ENCODE data around the gene MFSD11.
"Not testable (repeated sequence)": the region's sequence is repeated elsewhere in the genome, so short reads cannot be mapped to it uniquely, and the experiment has no call there.

MFSD11 gene

DNA sequence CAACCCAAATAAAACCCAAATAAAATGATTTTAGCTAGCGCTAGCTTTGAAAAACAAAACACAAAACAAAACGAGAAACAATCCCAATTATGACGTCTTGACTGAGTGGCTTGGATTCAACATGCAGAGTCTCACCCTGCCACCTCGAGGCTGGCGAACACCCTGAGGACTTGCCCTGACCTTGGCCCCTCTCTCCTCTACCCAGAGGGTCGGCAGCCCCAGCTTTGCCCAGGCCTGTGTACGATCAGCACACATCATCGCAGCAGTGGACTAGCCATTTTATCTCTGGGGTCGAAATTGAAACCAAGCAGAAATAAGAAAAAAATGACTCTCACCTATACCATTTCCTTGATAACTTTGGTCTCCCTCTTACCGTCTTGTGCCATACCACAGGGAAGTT lies 16.5 kb upstream of the MFSD11 start:
- H3K4me1 ChIP-seq (ENCODE audit: control insufficient read depth, low read depth, low read length): peaks cover 3% of the 10 kb centered on the region
- H3K36me3 ChIP-seq (ENCODE audit: control insufficient read depth, low read depth, low read length): peaks cover 58% of the 10 kb centered on the region
- H3K9me3 ChIP-seq (ENCODE audit: control insufficient read depth, low read depth, low read length): no peaks in the 10 kb centered on the region
- H3K9ac ChIP-seq (ENCODE audit: low read length): no peak overlapping the region
- H3K27ac ChIP-seq (ENCODE audit: low read length): no peak overlapping the region
- H3K4me3 ChIP-seq (ENCODE audit: low read length): no peak overlapping the region
- no peaks in the 10 kb centered on the region for H3K27me3 ChIP-seq (ENCODE audit: control insufficient read depth, insufficient read depth, low read length)

DNA sequence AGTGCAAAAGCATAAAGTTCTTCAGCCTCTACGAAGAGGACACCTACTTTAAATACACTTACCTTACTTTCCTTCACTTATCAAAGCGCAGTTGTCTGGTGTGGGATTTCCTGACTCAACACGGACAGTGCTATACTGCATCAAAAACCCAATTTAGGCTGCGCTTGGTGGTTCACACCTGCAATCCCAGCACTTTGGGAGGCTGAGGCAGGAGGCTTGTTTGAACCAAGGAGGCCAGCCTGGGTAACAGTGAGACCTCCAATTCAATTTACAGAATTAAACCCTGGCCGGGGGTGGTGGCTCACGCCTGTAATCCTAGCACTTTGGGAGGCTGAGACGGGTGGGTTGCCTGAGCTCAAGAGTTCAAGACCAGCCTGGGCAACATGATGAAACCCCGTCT lies 15.6 kb upstream of the MFSD11 start:
- no peak overlapping the region for H3K27ac ChIP-seq (ENCODE audit: low read length)
- no peaks in the 10 kb centered on the region for H3K27me3 ChIP-seq (ENCODE audit: control insufficient read depth, insufficient read depth, low read length)
- H3K9ac ChIP-seq (ENCODE audit: low read length): no peak overlapping the region
- no peak overlapping the region for H3K4me3 ChIP-seq (ENCODE audit: low read length)
- peaks cover 3% of the 10 kb centered on the region for H3K4me1 ChIP-seq (ENCODE audit: control insufficient read depth, low read depth, low read length)
- no peaks in the 10 kb centered on the region for H3K9me3 ChIP-seq (ENCODE audit: control insufficient read depth, low read depth, low read length)
- H3K36me3 ChIP-seq (ENCODE audit: control insufficient read depth, low read depth, low read length): peaks cover 56% of the 10 kb centered on the region

DNA sequence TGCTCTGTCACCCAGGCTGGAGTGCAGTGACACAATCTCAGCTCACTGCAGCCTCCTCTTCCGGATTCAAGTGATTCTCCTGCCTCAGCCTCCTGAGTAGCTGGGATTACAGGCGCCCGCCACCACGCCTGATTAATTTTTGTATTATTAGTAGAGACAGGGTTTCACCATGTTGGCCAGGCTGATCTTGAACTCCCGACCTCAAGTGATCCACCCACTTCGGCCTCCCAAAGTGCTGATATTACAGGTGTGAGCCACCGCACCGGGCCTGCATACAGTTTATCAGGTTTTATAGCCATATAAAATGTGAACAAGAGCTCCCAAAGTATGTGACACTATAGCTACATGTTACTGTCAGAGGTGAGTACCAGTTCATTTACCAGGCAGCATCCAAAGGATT lies 14.9 kb upstream of the MFSD11 start:
- H3K9ac ChIP-seq (ENCODE audit: low read length); H3K9me3 ChIP-seq (ENCODE audit: control insufficient read depth, low read depth, low read length); H3K4me1 ChIP-seq (ENCODE audit: control insufficient read depth, low read depth, low read length); H3K27me3 ChIP-seq (ENCODE audit: control insufficient read depth, insufficient read depth, low read length); H3K27ac ChIP-seq (ENCODE audit: low read length); H3K4me3 ChIP-seq (ENCODE audit: low read length): not testable (repeated sequence)
- H3K36me3 ChIP-seq (ENCODE audit: control insufficient read depth, low read depth, low read length): peaks cover 56% of the 10 kb centered on the region

DNA sequence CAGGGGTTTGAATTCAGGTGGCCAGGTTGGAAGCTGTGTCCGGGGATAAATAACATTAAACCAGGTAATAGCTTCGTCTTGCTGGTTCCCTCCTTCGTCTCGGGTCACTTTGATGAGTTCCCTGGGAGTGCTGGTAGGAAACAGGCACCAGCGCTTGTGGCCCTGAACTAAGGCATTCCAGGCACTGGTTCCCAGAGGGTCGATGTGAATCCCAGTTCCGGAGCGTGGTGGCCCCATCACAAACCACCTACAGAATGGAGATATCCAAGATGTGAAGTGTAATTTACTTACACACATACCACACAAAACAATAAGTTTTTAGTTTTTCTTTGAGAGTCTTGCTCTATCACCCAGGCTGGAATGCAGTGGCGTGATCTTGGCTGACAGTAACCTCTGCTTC lies 14.1 kb upstream of the MFSD11 start:
- Histone ChIP-seq H3K4me3 (ENCODE audit: low read length) (no peak overlapping the region), H3K27me3 (ENCODE audit: control insufficient read depth, insufficient read depth, low read length) (no peaks in the 10 kb centered on the region), H3K4me1 (ENCODE audit: control insufficient read depth, low read depth, low read length) (peaks cover 9% of the 10 kb centered on the region), H3K27ac (ENCODE audit: low read length) (no peak overlapping the region), H3K9me3 (ENCODE audit: control insufficient read depth, low read depth, low read length) (no peaks in the 10 kb centered on the region), H3K36me3 (ENCODE audit: control insufficient read depth, low read depth, low read length) (peaks cover 48% of the 10 kb centered on the region), H3K9ac (ENCODE audit: low read length) (no peak overlapping the region)

DNA sequence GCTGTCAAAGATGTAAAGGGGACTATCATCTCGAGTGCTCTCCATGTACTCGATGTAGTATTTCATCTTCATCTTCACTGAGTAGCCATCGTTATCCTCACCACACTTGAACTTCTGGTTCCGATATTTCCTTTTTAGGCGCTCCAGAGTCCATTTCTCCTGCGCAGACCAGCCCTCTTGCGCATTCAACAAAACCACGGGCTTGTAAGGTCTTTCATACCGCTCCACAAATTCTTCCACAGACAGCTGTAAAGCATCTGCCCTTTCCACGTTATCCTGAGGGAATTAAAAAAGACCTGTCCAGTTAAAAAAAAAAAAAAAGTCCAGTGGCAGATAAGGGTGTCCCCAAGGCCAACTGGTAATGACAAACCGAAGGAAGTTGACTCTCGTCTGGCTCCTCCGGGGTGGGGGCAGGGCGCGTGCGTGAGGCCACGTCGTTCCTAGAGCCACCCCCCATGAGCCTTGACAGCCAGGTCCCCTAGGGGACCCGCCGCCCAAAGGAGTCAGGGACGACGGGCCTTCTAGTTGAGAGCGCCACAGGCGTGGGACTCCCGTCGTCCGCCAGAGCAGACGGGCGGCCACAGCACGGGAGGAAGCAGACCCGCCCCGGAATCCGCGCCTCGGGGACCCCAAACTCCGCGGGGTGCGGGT lies 12.2 kb upstream of the MFSD11 start:
- Histone ChIP-seq H3K4me3 (ENCODE audit: low read length) (peak overlapping the region; percentile 88), H3K27ac (ENCODE audit: low read length) (no peak overlapping the region), H3K9ac (ENCODE audit: low read length) (peak overlapping the region; percentile 59), H3K27me3 (ENCODE audit: control insufficient read depth, insufficient read depth, low read length) (no peaks in the 10 kb centered on the region), H3K4me1 (ENCODE audit: control insufficient read depth, low read depth, low read length) (peaks cover 9% of the 10 kb centered on the region), H3K9me3 (ENCODE audit: control insufficient read depth, low read depth, low read length) (no peaks in the 10 kb centered on the region), H3K36me3 (ENCODE audit: control insufficient read depth, low read depth, low read length) (peaks cover 33% of the 10 kb centered on the region)

DNA sequence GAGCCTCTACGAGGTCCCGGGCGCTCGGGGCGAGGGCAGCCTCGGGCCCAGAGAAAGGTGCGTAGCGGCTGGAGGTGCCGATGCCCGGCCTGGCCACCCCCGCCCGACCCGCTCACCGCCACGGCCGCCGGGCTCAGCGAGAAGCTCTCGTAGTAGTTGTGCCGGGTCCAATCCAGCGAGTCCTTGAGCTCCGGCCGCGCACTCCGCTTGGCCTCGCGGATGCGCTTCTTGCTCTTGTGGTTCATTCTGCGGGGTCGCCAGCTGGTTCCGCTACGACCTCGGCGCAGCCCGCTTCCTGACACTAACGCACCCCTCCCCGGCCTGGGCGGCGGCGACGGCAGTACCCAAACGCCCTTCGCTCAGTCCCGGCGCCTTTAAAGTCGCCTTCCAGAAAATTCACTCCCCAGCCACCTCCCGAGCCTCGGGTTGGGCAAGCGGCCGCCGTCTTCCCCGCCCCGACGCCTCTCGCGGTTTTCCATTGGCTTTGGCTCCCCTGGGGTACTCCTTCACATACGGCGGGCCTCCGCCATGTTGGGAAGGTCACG lies 11.6 kb upstream of the MFSD11 start, which contains the start of gene JMJD6:
JMJD6 (minus strand) TSS at position 376 of the 545 bp plus-strand sequence; CDS start at position 245, 131 bp downstream.
- peak within 1 kb of the TSS; percentile 94 for H3K9ac ChIP-seq (ENCODE audit: low read length)
- no peaks in the 10 kb centered on the region for H3K27me3 ChIP-seq (ENCODE audit: control insufficient read depth, insufficient read depth, low read length)
- no peaks in the 10 kb centered on the region for H3K9me3 ChIP-seq (ENCODE audit: control insufficient read depth, low read depth, low read length)
- peaks cover 9% of the 10 kb centered on the region for H3K4me1 ChIP-seq (ENCODE audit: control insufficient read depth, low read depth, low read length)
- H3K36me3 ChIP-seq (ENCODE audit: control insufficient read depth, low read depth, low read length): peaks cover 28% of the 10 kb centered on the region
- peak within 1 kb of the TSS; percentile 88 for H3K4me3 ChIP-seq (ENCODE audit: low read length)
- H3K27ac ChIP-seq (ENCODE audit: low read length): peak within 1 kb of the TSS; percentile 90

DNA sequence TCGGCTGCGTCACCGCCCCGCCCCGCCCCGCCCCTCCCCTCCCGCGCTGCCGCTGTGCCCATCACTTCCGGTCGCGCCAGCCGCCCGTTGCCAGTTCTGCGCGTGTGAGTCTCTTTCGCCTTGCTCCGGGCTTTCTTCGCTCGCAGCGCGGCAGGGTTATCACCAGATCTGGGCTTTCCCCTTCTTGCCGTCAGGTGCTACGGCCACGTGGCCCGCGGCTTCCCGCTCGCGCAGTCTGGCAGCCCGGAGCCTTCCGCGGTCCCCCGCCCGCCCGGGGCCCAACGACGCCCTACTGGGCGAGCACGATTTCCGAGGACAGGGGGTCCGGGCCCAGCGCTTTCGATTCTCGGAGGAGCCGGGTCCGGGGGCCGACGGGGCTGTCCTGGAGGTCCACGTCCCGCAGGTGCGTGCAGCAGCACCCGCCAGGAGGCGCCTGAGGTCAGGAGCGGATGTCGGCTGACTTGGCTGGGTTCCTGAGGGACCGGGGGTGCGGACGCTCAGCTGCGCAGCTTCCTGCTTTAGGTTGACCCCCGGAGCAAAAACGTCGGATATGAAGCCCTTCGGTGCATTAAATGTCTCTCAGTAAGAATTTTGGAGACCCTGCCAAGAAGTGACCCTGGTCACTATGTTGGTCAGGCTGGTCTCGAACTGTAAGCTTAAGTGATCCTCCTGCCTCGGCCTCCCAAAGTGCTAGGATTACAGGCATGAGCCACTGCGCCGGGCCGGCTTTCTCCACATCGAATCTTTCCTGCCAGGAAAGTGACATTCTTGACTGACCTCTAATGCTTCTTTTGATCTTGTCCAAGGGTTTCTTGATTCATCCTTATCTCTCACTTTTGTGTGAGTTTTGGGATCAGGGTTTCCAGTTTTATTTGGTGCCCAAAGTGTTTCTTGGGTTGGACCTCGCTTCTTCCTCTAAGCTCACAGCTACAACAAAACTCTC lies 10.9 kb upstream of the MFSD11 start, which contains the start of gene METTL23:
METTL23 (plus strand) TSS at position 64 of the 943 bp plus-strand sequence. CDS start 2,872 bp downstream, outside the sequence.
- H3K27ac ChIP-seq (ENCODE audit: low read length): peak within 1 kb of the TSS; percentile 90
- peaks cover 27% of the 10 kb centered on the region for H3K36me3 ChIP-seq (ENCODE audit: control insufficient read depth, low read depth, low read length)
- peaks cover 9% of the 10 kb centered on the region for H3K4me1 ChIP-seq (ENCODE audit: control insufficient read depth, low read depth, low read length)
- peak within 1 kb of the TSS; percentile 88 for H3K4me3 ChIP-seq (ENCODE audit: low read length)
- no peaks in the 10 kb centered on the region for H3K27me3 ChIP-seq (ENCODE audit: control insufficient read depth, insufficient read depth, low read length)
- H3K9me3 ChIP-seq (ENCODE audit: control insufficient read depth, low read depth, low read length): no peaks in the 10 kb centered on the region
- peak within 1 kb of the TSS; percentile 94 for H3K9ac ChIP-seq (ENCODE audit: low read length)

DNA sequence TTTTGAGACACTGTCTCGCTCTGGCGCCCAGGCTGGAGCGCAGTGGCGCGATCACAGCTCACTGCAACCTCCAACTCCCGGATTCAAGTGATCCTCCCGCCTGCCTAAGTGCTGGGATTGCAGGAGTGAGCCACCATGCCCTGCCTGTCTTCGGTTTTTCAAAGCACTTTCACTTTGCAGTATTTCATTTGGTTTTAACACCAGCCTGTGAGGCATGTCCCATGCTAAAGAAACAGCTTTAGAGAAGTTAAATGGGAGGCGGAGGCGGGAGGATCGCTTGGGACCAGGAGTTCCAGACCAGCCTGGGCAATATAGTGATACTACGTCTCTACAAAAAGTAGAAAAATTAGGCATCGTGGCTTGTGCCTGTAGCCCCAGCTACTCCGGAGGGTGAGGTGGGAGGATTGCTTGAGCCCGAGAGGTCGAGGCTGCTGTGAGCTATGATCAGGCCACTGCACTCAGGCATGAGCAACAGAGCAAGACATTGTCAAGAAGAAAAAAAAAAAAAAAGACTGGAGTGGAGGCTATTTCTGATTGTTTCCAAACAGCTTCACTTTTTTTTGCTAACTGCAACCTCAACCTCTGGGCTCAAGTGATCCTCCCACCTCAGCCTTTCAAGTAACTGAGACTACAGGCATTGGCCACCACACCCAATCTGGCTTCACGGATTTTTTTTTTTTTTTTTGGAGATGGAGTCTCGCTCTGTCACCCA lies 10.0 kb upstream of the MFSD11 start:
- Histone ChIP-seq H3K4me1 (ENCODE audit: control insufficient read depth, low read depth, low read length) (peaks cover 9% of the 10 kb centered on the region), H3K36me3 (ENCODE audit: control insufficient read depth, low read depth, low read length) (peaks cover 29% of the 10 kb centered on the region), H3K27ac (ENCODE audit: low read length) (peak overlapping the region; percentile 90), H3K9ac (ENCODE audit: low read length) (peak overlapping the region; percentile 94), H3K27me3 (ENCODE audit: control insufficient read depth, insufficient read depth, low read length) (no peaks in the 10 kb centered on the region), H3K4me3 (ENCODE audit: low read length) (peak overlapping the region; percentile 88), H3K9me3 (ENCODE audit: control insufficient read depth, low read depth, low read length) (no peaks in the 10 kb centered on the region)

DNA sequence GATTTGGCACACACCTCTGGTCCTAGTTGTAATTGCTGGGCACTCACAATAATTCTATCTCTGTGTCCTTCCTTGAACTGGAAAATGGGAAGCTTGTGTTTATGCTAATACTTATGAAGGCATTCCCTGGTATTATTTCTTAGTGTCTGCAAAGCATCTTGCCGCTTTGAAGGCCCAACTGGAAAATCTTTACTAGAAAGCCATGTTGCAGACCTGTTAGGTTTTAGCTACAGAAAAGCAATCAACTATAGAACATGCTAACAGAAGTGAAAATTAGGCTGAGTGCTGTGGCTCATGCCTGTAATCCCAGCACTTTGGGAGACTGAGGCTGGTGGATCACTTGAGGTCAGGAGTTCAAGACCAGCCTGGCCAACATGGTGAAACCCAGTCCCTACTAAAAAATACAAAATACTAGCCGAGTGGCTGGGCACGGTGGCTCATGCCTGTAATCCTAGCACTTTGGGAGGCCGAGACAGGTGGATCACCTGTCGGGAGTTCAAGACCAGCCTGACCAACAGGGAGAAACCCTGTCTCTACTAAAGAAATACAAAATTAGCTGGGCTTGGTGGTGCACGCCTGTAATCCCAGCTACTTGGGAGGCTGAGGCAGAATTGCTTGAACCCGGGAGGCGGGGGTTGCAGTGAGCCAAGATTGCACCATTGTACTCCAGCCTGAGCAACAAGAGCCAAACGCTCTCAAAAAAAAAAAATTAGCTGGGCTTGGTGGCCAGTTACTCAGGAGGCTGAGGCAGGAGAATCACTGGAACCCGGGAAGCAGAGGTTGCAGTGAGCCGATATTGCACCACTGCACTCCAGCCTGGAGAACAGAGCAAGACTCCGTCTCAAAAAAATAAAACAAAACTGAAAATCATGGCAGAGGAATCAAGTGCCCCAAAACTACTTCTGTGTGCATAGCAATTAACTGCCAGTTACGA lies 5.9 kb upstream of the MFSD11 start:
- not testable (repeated sequence) for H3K9ac ChIP-seq (ENCODE audit: low read length); H3K27ac ChIP-seq (ENCODE audit: low read length); H3K27me3 ChIP-seq (ENCODE audit: control insufficient read depth, insufficient read depth, low read length); H3K4me3 ChIP-seq (ENCODE audit: low read length); H3K9me3 ChIP-seq (ENCODE audit: control insufficient read depth, low read depth, low read length)
- Histone ChIP-seq H3K4me1 (ENCODE audit: control insufficient read depth, low read depth, low read length) (peaks cover 18% of the 10 kb centered on the region), H3K36me3 (ENCODE audit: control insufficient read depth, low read depth, low read length) (peaks cover 49% of the 10 kb centered on the region)

DNA sequence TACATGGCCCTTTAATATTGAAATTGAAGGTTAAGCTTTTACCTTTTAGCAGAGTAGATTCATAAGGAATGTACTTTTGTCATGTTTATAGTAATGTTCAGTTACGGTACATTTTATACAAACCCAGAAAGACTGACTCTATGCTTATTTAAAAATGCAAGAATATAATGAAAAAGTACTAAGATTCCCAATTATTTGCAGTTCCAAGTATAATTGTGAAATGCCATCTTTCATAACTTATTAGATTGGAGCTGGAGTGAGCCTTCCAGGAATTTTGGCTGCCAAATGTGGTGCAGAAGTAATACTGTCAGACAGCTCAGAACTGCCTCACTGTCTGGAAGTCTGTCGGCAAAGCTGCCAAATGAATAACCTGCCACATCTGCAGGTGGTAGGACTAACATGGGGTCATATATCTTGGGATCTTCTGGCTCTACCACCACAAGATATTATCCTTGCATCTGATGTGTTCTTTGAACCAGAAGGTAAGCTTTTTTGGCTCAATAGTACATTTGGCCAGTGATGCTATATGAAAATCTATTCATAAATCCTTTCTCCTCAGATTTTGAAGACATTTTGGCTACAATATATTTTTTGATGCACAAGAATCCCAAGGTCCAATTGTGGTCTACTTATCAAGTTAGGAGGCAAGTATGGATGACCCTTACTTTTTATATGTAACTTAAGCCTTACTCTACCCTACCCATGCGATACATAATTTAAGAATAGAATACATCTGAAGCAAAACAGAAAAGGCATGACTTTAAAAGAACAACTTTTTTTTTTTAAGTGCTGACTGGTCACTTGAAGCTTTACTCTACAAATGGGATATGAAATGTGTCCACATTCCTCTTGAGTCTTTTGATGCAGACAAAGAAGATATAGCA lies 4.9 kb upstream of the MFSD11 start:
- Histone ChIP-seq H3K36me3 (ENCODE audit: control insufficient read depth, low read depth, low read length) (peaks cover 49% of the 10 kb centered on the region), H3K4me3 (ENCODE audit: low read length) (peak overlapping the region; percentile 90), H3K9ac (ENCODE audit: low read length) (no peak overlapping the region), H3K27ac (ENCODE audit: low read length) (no peak overlapping the region), H3K9me3 (ENCODE audit: control insufficient read depth, low read depth, low read length) (no peaks in the 10 kb centered on the region), H3K27me3 (ENCODE audit: control insufficient read depth, insufficient read depth, low read length) (no peaks in the 10 kb centered on the region), H3K4me1 (ENCODE audit: control insufficient read depth, low read depth, low read length) (peaks cover 11% of the 10 kb centered on the region)
